Uterus (tissue), 2 donors: ENCODE measurements around the gene FBLN1.

Experiments used
- POLR2A ChIP-seq, 2 donors: fragments of 450-650 bp; IDR thresholded peaks; one replicate each; pipeline ENCODE4 v1.6.1; 2016; ENCODE audit warnings: antibody characterized with exemption in 2 of 2, mild to moderate bottlenecking in 1 of 2, moderate library complexity in 1 of 2
- TF ChIP-seq, protein P1 (sequence below), 4 experiments: fragments of 200-600 bp in 2 of 4; fragments of 450-650 bp in 2 of 4; sonication (generic) in 2 of 4; IDR thresholded peaks; one replicate each; pipeline ENCODE4 v1.5.1; 2016 to 2019; ENCODE audit warnings: antibody characterized with exemption in 4 of 4, mild to moderate bottlenecking in 2 of 4, moderate library complexity in 1 of 4

DNA sequence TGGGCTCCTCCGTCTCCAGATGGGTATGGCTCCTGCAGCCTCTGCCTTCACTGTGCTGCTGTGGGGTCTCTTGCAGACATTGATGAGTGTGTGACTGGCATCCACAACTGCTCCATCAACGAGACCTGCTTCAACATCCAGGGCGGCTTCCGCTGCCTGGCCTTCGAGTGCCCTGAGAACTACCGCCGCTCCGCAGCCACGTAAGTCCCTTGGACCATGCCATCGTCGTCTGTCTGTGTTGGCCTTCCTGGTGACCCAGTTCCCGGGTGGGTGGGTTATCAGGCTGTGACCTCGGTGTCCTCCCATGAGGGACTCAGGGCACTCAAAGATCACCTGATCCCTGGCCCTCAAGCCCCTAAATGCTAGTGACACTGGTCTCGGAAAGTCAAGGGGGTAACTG, 47.7 kb downstream of the FBLN1 start:
- TF ChIP-seq, protein P1, sequence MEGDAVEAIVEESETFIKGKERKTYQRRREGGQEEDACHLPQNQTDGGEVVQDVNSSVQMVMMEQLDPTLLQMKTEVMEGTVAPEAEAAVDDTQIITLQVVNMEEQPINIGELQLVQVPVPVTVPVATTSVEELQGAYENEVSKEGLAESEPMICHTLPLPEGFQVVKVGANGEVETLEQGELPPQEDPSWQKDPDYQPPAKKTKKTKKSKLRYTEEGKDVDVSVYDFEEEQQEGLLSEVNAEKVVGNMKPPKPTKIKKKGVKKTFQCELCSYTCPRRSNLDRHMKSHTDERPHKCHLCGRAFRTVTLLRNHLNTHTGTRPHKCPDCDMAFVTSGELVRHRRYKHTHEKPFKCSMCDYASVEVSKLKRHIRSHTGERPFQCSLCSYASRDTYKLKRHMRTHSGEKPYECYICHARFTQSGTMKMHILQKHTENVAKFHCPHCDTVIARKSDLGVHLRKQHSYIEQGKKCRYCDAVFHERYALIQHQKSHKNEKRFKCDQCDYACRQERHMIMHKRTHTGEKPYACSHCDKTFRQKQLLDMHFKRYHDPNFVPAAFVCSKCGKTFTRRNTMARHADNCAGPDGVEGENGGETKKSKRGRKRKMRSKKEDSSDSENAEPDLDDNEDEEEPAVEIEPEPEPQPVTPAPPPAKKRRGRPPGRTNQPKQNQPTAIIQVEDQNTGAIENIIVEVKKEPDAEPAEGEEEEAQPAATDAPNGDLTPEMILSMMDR (IDR thresholded peaks at IDR 0.05): no peak
- TF ChIP-seq POLR2A (IDR thresholded peaks at IDR 0.05): no peak
